H9 (cell line): Measurements from ENCODE around the gene SIGLEC1. TPM values are rescaled to one million over a fixed set of nuclear protein-coding genes. Genes with fewer than 3 reads are reported as not detected.

Source experiments
- DNase-seq: peaks from one replicate; pipeline ENCODE4 v3.0.0-alpha.2; 2017
- H2AFZ ChIP-seq: one replicate; pipeline ENCODE4 v1.6.1; 2013; ENCODE audit warnings: mild to moderate bottlenecking, low read length, control low read depth, moderate library complexity
- H2AK5ac ChIP-seq: 2 replicates; pipeline ENCODE4 v1.6.1; 2013; ENCODE audit warnings: low read length, control low read depth, mixed read lengths; ENCODE audit not compliant: insufficient read length
- H2BK120ac ChIP-seq: one replicate; pipeline ENCODE4 v1.6.1; 2013; ENCODE audit warnings: low read depth, mild to moderate bottlenecking, low read length, control low read depth, inconsistent platforms; ENCODE audit not compliant: poor library complexity, severe bottlenecking
- H2BK12ac ChIP-seq: 2 replicates; pipeline ENCODE4 v1.6.1; 2013; ENCODE audit warnings: low read length, control low read depth, mixed read lengths, low read depth; ENCODE audit not compliant: insufficient read length
- H2BK15ac ChIP-seq: 2 replicates; pipeline ENCODE4 v1.6.1; 2013; ENCODE audit warnings: low read depth, low read length, control low read depth
- H2BK20ac ChIP-seq: one replicate; pipeline ENCODE4 v1.6.1; 2013; ENCODE audit warnings: low read depth, mild to moderate bottlenecking, low read length, control low read depth, inconsistent platforms; ENCODE audit not compliant: poor library complexity, severe bottlenecking
- H2BK5ac ChIP-seq: 2 replicates; pipeline ENCODE4 v1.6.1; 2013; ENCODE audit warnings: low read length, control low read depth, mixed read lengths; ENCODE audit not compliant: insufficient read length
- H3K14ac ChIP-seq: 2 replicates; pipeline ENCODE4 v1.6.1; 2013; ENCODE audit warnings: low read length, control low read depth; ENCODE audit not compliant: insufficient read depth
- H3K18ac ChIP-seq: 2 replicates; pipeline ENCODE4 v1.6.1; 2013; ENCODE audit warnings: low read depth, mild to moderate bottlenecking, mixed read lengths, low read length, control low read depth; ENCODE audit not compliant: insufficient read length
- H3K23ac ChIP-seq: 2 replicates; pipeline ENCODE4 v1.6.1; 2013; ENCODE audit warnings: low read length, control low read depth, mixed read lengths, low read depth; ENCODE audit not compliant: insufficient read length
- H3K23me2 ChIP-seq: 2 replicates; pipeline ENCODE4 v1.6.1; 2013; ENCODE audit warnings: low read depth, mild to moderate bottlenecking, mixed read lengths, low read length, control low read depth; ENCODE audit not compliant: insufficient read length, poor library complexity, severe bottlenecking
- H3K27ac ChIP-seq: 2 replicates; pipeline ENCODE4 v1.5.1; 2013; ENCODE audit warnings: low read length, control low read depth, mixed read lengths, low read depth; ENCODE audit not compliant: insufficient read length
- H3K27me3 ChIP-seq: 2 replicates; pipeline ENCODE4 v1.6.1; 2013; ENCODE audit warnings: low read length, control low read depth, inconsistent platforms; ENCODE audit not compliant: insufficient read depth
- H3K4ac ChIP-seq: 2 replicates; pipeline ENCODE4 v1.6.1; 2013; ENCODE audit warnings: low read depth, mild to moderate bottlenecking, control low read depth, inconsistent platforms, low read length, moderate library complexity
- H3K4me1 ChIP-seq: 2 replicates; pipeline ENCODE4 v1.6.1; 2013; ENCODE audit warnings: low read length, control low read depth, inconsistent platforms; ENCODE audit not compliant: insufficient read depth
- H3K4me2 ChIP-seq: 2 replicates; pipeline ENCODE4 v1.6.1; 2013; ENCODE audit warnings: low read length, control low read depth, mixed read lengths; ENCODE audit not compliant: insufficient read length, insufficient read depth
- H3K56ac ChIP-seq: 2 replicates; pipeline ENCODE4 v1.6.1; 2013; ENCODE audit warnings: low read depth, mild to moderate bottlenecking, mixed read lengths, low read length, control low read depth; ENCODE audit not compliant: insufficient read length
- H3K79me1 ChIP-seq: 2 replicates; pipeline ENCODE4 v1.6.1; 2013; ENCODE audit warnings: low read depth, mild to moderate bottlenecking, moderate library complexity, low read length, control low read depth, inconsistent platforms; ENCODE audit not compliant: insufficient read depth, poor library complexity, severe bottlenecking
- H3K79me2 ChIP-seq: 2 replicates; pipeline ENCODE4 v1.6.1; 2013; ENCODE audit warnings: low read length, control low read depth, inconsistent platforms; ENCODE audit not compliant: insufficient read depth
- H3K9ac ChIP-seq: 2 replicates; pipeline ENCODE4 v1.6.1; 2013; ENCODE audit warnings: low read length, control low read depth, mixed read lengths; ENCODE audit not compliant: insufficient read length; ENCODE audit errors: extremely low read depth
- H3K9me3 ChIP-seq: one replicate; pipeline ENCODE4 v1.6.1; 2013; ENCODE audit warnings: low read depth, low read length, inconsistent platforms; ENCODE audit not compliant: control insufficient read depth
- H3T11ph ChIP-seq: one replicate; pipeline ENCODE4 v1.6.1; 2013; ENCODE audit warnings: mild to moderate bottlenecking, low read length, control low read depth, inconsistent platforms
- H4K20me1 ChIP-seq: one replicate; pipeline ENCODE4 v1.6.1; 2013; ENCODE audit not compliant: control insufficient read depth, insufficient read length, insufficient read depth
- H4K5ac ChIP-seq: 2 replicates; pipeline ENCODE4 v1.6.1; 2013; ENCODE audit warnings: low read depth, mild to moderate bottlenecking, mixed read lengths, low read length, control low read depth; ENCODE audit not compliant: insufficient read length
- H4K8ac ChIP-seq: replicated peaks from 2 replicates; pipeline ENCODE4 v1.6.1; 2013; ENCODE audit warnings: low read length, control low read depth, mixed read lengths, low read depth; ENCODE audit not compliant: insufficient read length
- H4K91ac ChIP-seq: 2 replicates; pipeline ENCODE4 v1.6.1; 2013; ENCODE audit warnings: low read depth, mild to moderate bottlenecking, moderate library complexity, mixed read lengths, low read length, control low read depth; ENCODE audit not compliant: insufficient read length
- H3K27ac Mint-ChIP-seq, 3 experiments: 2 replicates in 2 of 3; 3 replicates in 1 of 3; pipeline ENCODE4 v1.8.0; 2020 to 2021; ENCODE audit warnings: mixed read lengths in 3 of 3, mild to moderate bottlenecking in 1 of 3, moderate library complexity in 1 of 3
- H3K27me3 Mint-ChIP-seq: 2 replicates; pipeline ENCODE4 v1.8.0; 2021; ENCODE audit warnings: low read depth, mild to moderate bottlenecking, moderate library complexity, mixed read lengths
- H3K36me3 Mint-ChIP-seq, 3 experiments: 2 replicates in 2 of 3; 3 replicates in 1 of 3; pipeline ENCODE4 v1.8.0; 2020 to 2021; ENCODE audit warnings: low read depth in 3 of 3, mixed read lengths in 3 of 3; ENCODE audit not compliant: insufficient read depth in 1 of 3
- H3K4me1 Mint-ChIP-seq, 2 experiments: 2 replicates each; pipeline ENCODE4 v1.8.0; 2020; ENCODE audit warnings: mixed read lengths in 2 of 2
- H3K4me3 Mint-ChIP-seq, 2 experiments: 2 replicates in 1 of 2; 3 replicates in 1 of 2; pipeline ENCODE4 v1.8.0; 2020 to 2021; ENCODE audit warnings: mild to moderate bottlenecking in 2 of 2, mixed read lengths in 2 of 2, moderate library complexity in 1 of 2
- H3K9me3 Mint-ChIP-seq, 2 experiments: 2 replicates in 1 of 2; 3 replicates in 1 of 2; pipeline ENCODE4 v1.8.0; 2020; ENCODE audit warnings: mild to moderate bottlenecking in 2 of 2, mixed read lengths in 2 of 2, moderate library complexity in 1 of 2
- WGBS: extraction: QIAGEN DNeasy Blood & Tissue Kit; methylation state at CpG from one replicate; pipeline ENCODE4 v1.1.7; 2013; ENCODE audit warnings: missing lambda C conversion rate, low lambda C conversion rate, mixed read lengths; ENCODE audit not compliant: insufficient read length; ENCODE audit errors: extremely low coverage; 5-methylcytosine and 5-hydroxymethylcytosine counted together
- total RNA-seq: library from RNA; stranded (reverse); gene quantifications from 2 replicates; pipeline ENCODE4 v1.2.1, GENCODE V29; 2021
- TF ChIP-seq, protein P1 (sequence below): fragments of 200-600 bp; sonication (generic); conservative IDR thresholded peaks from 3 replicates; pipeline ENCODE4 v1.8.0; 2021; ENCODE audit warnings: antibody characterized with exemption, mild to moderate bottlenecking

Gene SIGLEC1
- total RNA-seq, 1 experiment from 2014 or later: not detected

- Histone ChIP-seq H2AK5ac (no peak overlapping the region), H3K4me2 (no peak overlapping the region), H3K14ac (no peak overlapping the region), H4K20me1 (no peaks in the 10 kb centered on the region), H3K79me1 (no peaks in the 10 kb centered on the region), H3K56ac (no peak overlapping the region), H2BK15ac (no peak overlapping the region), H3K23me2 (no peaks in the 10 kb centered on the region), H2AFZ (no peak overlapping the region), H2BK12ac (no peak overlapping the region), H4K91ac (no peak overlapping the region), H3K27me3 (no peaks in the 10 kb centered on the region), H3K18ac (no peak overlapping the region), H3K27ac (no peak overlapping the region), H2BK20ac (no peak overlapping the region), H3K9me3 (no peaks in the 10 kb centered on the region), H3K4ac (no peak overlapping the region), H3K4me1 (peaks cover 4% of the 10 kb centered on the region; the same call in 1 of the 2 replicates), H3K9ac (no peak overlapping the region), H3T11ph (no peak overlapping the region), H4K8ac (no peak overlapping the region), H3K23ac (no peak overlapping the region), H3K79me2 (no peaks in the 10 kb centered on the region), H4K5ac (no peak overlapping the region), H2BK120ac (no peak overlapping the region), H2BK5ac (no peak overlapping the region)
- TF ChIP-seq, protein P1, sequence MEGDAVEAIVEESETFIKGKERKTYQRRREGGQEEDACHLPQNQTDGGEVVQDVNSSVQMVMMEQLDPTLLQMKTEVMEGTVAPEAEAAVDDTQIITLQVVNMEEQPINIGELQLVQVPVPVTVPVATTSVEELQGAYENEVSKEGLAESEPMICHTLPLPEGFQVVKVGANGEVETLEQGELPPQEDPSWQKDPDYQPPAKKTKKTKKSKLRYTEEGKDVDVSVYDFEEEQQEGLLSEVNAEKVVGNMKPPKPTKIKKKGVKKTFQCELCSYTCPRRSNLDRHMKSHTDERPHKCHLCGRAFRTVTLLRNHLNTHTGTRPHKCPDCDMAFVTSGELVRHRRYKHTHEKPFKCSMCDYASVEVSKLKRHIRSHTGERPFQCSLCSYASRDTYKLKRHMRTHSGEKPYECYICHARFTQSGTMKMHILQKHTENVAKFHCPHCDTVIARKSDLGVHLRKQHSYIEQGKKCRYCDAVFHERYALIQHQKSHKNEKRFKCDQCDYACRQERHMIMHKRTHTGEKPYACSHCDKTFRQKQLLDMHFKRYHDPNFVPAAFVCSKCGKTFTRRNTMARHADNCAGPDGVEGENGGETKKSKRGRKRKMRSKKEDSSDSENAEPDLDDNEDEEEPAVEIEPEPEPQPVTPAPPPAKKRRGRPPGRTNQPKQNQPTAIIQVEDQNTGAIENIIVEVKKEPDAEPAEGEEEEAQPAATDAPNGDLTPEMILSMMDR: no peak
- Mint-ChIP-seq H3K36me3 (no peaks in the 10 kb centered on the region), H3K27ac (no peak overlapping the region), H3K9me3 (no peaks in the 10 kb centered on the region), H3K4me3 (no peak overlapping the region), H3K4me1 (peaks cover 14 to 20% of the 10 kb centered on the region in 2 experiments), H3K27me3 (peaks cover 37% of the 10 kb centered on the region)
- DNase-seq: no peak
- WGBS: no CpG with 5 or more reads among the region's 2 CpGs
Observed at GRCh38 chr20:3687655-3688054, 24.7 kb downstream of the SIGLEC1 start.
